H9 (cell line): ENCODE measurements around the gene ADGRD1. TPM values are rescaled to one million over a fixed set of nuclear protein-coding genes. Genes with fewer than 3 reads are reported as not detected.

Experiments used
- DNase-seq: peaks from one replicate; pipeline ENCODE4 v3.0.0-alpha.2; 2017
- H2AFZ ChIP-seq: one replicate; pipeline ENCODE4 v1.6.1; 2013; ENCODE audit warnings: mild to moderate bottlenecking, low read length, control low read depth, moderate library complexity
- H2AK5ac ChIP-seq: 2 replicates; pipeline ENCODE4 v1.6.1; 2013; ENCODE audit warnings: low read length, control low read depth, mixed read lengths; ENCODE audit not compliant: insufficient read length
- H2BK120ac ChIP-seq: one replicate; pipeline ENCODE4 v1.6.1; 2013; ENCODE audit warnings: low read depth, mild to moderate bottlenecking, low read length, control low read depth, inconsistent platforms; ENCODE audit not compliant: poor library complexity, severe bottlenecking
- H2BK12ac ChIP-seq: 2 replicates; pipeline ENCODE4 v1.6.1; 2013; ENCODE audit warnings: low read length, control low read depth, mixed read lengths, low read depth; ENCODE audit not compliant: insufficient read length
- H2BK15ac ChIP-seq: 2 replicates; pipeline ENCODE4 v1.6.1; 2013; ENCODE audit warnings: low read depth, low read length, control low read depth
- H2BK20ac ChIP-seq: one replicate; pipeline ENCODE4 v1.6.1; 2013; ENCODE audit warnings: low read depth, mild to moderate bottlenecking, low read length, control low read depth, inconsistent platforms; ENCODE audit not compliant: poor library complexity, severe bottlenecking
- H2BK5ac ChIP-seq: 2 replicates; pipeline ENCODE4 v1.6.1; 2013; ENCODE audit warnings: low read length, control low read depth, mixed read lengths; ENCODE audit not compliant: insufficient read length
- H3K14ac ChIP-seq: 2 replicates; pipeline ENCODE4 v1.6.1; 2013; ENCODE audit warnings: low read length, control low read depth; ENCODE audit not compliant: insufficient read depth
- H3K18ac ChIP-seq: 2 replicates; pipeline ENCODE4 v1.6.1; 2013; ENCODE audit warnings: low read depth, mild to moderate bottlenecking, mixed read lengths, low read length, control low read depth; ENCODE audit not compliant: insufficient read length
- H3K23ac ChIP-seq: 2 replicates; pipeline ENCODE4 v1.6.1; 2013; ENCODE audit warnings: low read length, control low read depth, mixed read lengths, low read depth; ENCODE audit not compliant: insufficient read length
- H3K23me2 ChIP-seq: 2 replicates; pipeline ENCODE4 v1.6.1; 2013; ENCODE audit warnings: low read depth, mild to moderate bottlenecking, mixed read lengths, low read length, control low read depth; ENCODE audit not compliant: insufficient read length, poor library complexity, severe bottlenecking
- H3K27ac ChIP-seq: 2 replicates; pipeline ENCODE4 v1.5.1; 2013; ENCODE audit warnings: low read length, control low read depth, mixed read lengths, low read depth; ENCODE audit not compliant: insufficient read length
- H3K27me3 ChIP-seq: 2 replicates; pipeline ENCODE4 v1.6.1; 2013; ENCODE audit warnings: low read length, control low read depth, inconsistent platforms; ENCODE audit not compliant: insufficient read depth
- H3K4ac ChIP-seq: 2 replicates; pipeline ENCODE4 v1.6.1; 2013; ENCODE audit warnings: low read depth, mild to moderate bottlenecking, control low read depth, inconsistent platforms, low read length, moderate library complexity
- H3K4me1 ChIP-seq: 2 replicates; pipeline ENCODE4 v1.6.1; 2013; ENCODE audit warnings: low read length, control low read depth, inconsistent platforms; ENCODE audit not compliant: insufficient read depth
- H3K4me2 ChIP-seq: 2 replicates; pipeline ENCODE4 v1.6.1; 2013; ENCODE audit warnings: low read length, control low read depth, mixed read lengths; ENCODE audit not compliant: insufficient read length, insufficient read depth
- H3K56ac ChIP-seq: 2 replicates; pipeline ENCODE4 v1.6.1; 2013; ENCODE audit warnings: low read depth, mild to moderate bottlenecking, mixed read lengths, low read length, control low read depth; ENCODE audit not compliant: insufficient read length
- H3K79me1 ChIP-seq: 2 replicates; pipeline ENCODE4 v1.6.1; 2013; ENCODE audit warnings: low read depth, mild to moderate bottlenecking, moderate library complexity, low read length, control low read depth, inconsistent platforms; ENCODE audit not compliant: insufficient read depth, poor library complexity, severe bottlenecking
- H3K79me2 ChIP-seq: 2 replicates; pipeline ENCODE4 v1.6.1; 2013; ENCODE audit warnings: low read length, control low read depth, inconsistent platforms; ENCODE audit not compliant: insufficient read depth
- H3K9ac ChIP-seq: 2 replicates; pipeline ENCODE4 v1.6.1; 2013; ENCODE audit warnings: low read length, control low read depth, mixed read lengths; ENCODE audit not compliant: insufficient read length; ENCODE audit errors: extremely low read depth
- H3K9me3 ChIP-seq: one replicate; pipeline ENCODE4 v1.6.1; 2013; ENCODE audit warnings: low read depth, low read length, inconsistent platforms; ENCODE audit not compliant: control insufficient read depth
- H3T11ph ChIP-seq: one replicate; pipeline ENCODE4 v1.6.1; 2013; ENCODE audit warnings: mild to moderate bottlenecking, low read length, control low read depth, inconsistent platforms
- H4K20me1 ChIP-seq: one replicate; pipeline ENCODE4 v1.6.1; 2013; ENCODE audit not compliant: control insufficient read depth, insufficient read length, insufficient read depth
- H4K5ac ChIP-seq: 2 replicates; pipeline ENCODE4 v1.6.1; 2013; ENCODE audit warnings: low read depth, mild to moderate bottlenecking, mixed read lengths, low read length, control low read depth; ENCODE audit not compliant: insufficient read length
- H4K8ac ChIP-seq: replicated peaks from 2 replicates; pipeline ENCODE4 v1.6.1; 2013; ENCODE audit warnings: low read length, control low read depth, mixed read lengths, low read depth; ENCODE audit not compliant: insufficient read length
- H4K91ac ChIP-seq: 2 replicates; pipeline ENCODE4 v1.6.1; 2013; ENCODE audit warnings: low read depth, mild to moderate bottlenecking, moderate library complexity, mixed read lengths, low read length, control low read depth; ENCODE audit not compliant: insufficient read length
- H3K27ac Mint-ChIP-seq, 3 experiments: 2 replicates in 2 of 3; 3 replicates in 1 of 3; pipeline ENCODE4 v1.8.0; 2020 to 2021; ENCODE audit warnings: mixed read lengths in 3 of 3, mild to moderate bottlenecking in 1 of 3, moderate library complexity in 1 of 3
- H3K27me3 Mint-ChIP-seq: 2 replicates; pipeline ENCODE4 v1.8.0; 2021; ENCODE audit warnings: low read depth, mild to moderate bottlenecking, moderate library complexity, mixed read lengths
- H3K36me3 Mint-ChIP-seq, 3 experiments: 2 replicates in 2 of 3; 3 replicates in 1 of 3; pipeline ENCODE4 v1.8.0; 2020 to 2021; ENCODE audit warnings: low read depth in 3 of 3, mixed read lengths in 3 of 3; ENCODE audit not compliant: insufficient read depth in 1 of 3
- H3K4me1 Mint-ChIP-seq, 2 experiments: 2 replicates each; pipeline ENCODE4 v1.8.0; 2020; ENCODE audit warnings: mixed read lengths in 2 of 2
- H3K4me3 Mint-ChIP-seq, 2 experiments: 2 replicates in 1 of 2; 3 replicates in 1 of 2; pipeline ENCODE4 v1.8.0; 2020 to 2021; ENCODE audit warnings: mild to moderate bottlenecking in 2 of 2, mixed read lengths in 2 of 2, moderate library complexity in 1 of 2
- H3K9me3 Mint-ChIP-seq, 2 experiments: 2 replicates in 1 of 2; 3 replicates in 1 of 2; pipeline ENCODE4 v1.8.0; 2020; ENCODE audit warnings: mild to moderate bottlenecking in 2 of 2, mixed read lengths in 2 of 2, moderate library complexity in 1 of 2
- WGBS: extraction: QIAGEN DNeasy Blood & Tissue Kit; methylation state at CpG from one replicate; pipeline ENCODE4 v1.1.7; 2013; ENCODE audit warnings: missing lambda C conversion rate, low lambda C conversion rate, mixed read lengths; ENCODE audit not compliant: insufficient read length; ENCODE audit errors: extremely low coverage; 5-methylcytosine and 5-hydroxymethylcytosine counted together
- total RNA-seq: library from RNA; stranded (reverse); gene quantifications from 2 replicates; pipeline ENCODE4 v1.2.1, GENCODE V29; 2021
- TF ChIP-seq, protein P1 (sequence below): fragments of 200-600 bp; sonication (generic); conservative IDR thresholded peaks from 3 replicates; pipeline ENCODE4 v1.8.0; 2021; ENCODE audit warnings: antibody characterized with exemption, mild to moderate bottlenecking

ADGRD1 gene
- total RNA-seq, 1 experiment from 2014 or later = 0.52 TPM

DNA sequence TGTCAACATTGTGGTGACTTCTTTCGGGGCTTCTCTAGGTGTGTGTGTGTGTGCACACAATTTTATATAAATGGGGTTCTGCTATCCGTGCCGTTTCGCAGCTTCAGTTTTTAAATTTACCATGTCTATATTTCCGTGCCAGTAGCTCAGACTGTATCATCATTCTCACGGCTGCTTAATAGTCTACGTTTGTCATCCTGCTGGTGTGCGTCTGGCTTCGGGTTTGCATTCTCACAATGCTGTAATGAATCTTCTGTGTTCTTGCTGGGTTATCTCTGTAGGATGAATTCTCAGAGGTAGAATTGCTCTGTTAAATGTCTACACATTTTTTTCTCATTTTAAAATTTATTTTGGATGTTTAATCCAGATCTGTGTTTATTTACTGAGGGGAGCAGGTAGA is 73.6 kb downstream of the ADGRD1 start:
- no peak for DNase-seq
- no CpG with 5 or more reads among the region's 9 CpGs for WGBS
- Histone ChIP-seq H3K9ac (no peak overlapping the region), H3K23me2 (no peaks in the 10 kb centered on the region), H3K79me2 (no peaks in the 10 kb centered on the region), H2BK20ac (no peak overlapping the region), H4K8ac (no peak overlapping the region), H2BK15ac (no peak overlapping the region), H3K79me1 (no peaks in the 10 kb centered on the region), H3K56ac (no peak overlapping the region), H3K27me3 (no peaks in the 10 kb centered on the region; the same call in 1 of the 2 replicates), H2BK120ac (no peak overlapping the region), H3K4ac (no peak overlapping the region), H3T11ph (no peak overlapping the region), H3K14ac (no peak overlapping the region), H3K4me1 (no peaks in the 10 kb centered on the region), H2AK5ac (no peak overlapping the region), H2BK12ac (no peak overlapping the region), H2BK5ac (no peak overlapping the region), H3K9me3 (no peaks in the 10 kb centered on the region), H3K27ac (no peak overlapping the region), H3K23ac (no peak overlapping the region), H3K18ac (no peak overlapping the region), H2AFZ (no peak overlapping the region), H4K91ac (no peak overlapping the region), H4K5ac (no peak overlapping the region), H4K20me1 (no peaks in the 10 kb centered on the region), H3K4me2 (no peak overlapping the region)
- Mint-ChIP-seq H3K4me3 (no peak overlapping the region), H3K27ac (no peak overlapping the region), H3K27me3 (no peaks in the 10 kb centered on the region; the same call in 1 of the 2 replicates), H3K36me3 (no peaks in the 10 kb centered on the region), H3K9me3 (no peaks in the 10 kb centered on the region), H3K4me1 (0 out of 4 replicates have a peak, but pooled peaks cover 0 to 3% of the 10 kb centered on the region in 2 experiments)
- TF ChIP-seq, protein P1, sequence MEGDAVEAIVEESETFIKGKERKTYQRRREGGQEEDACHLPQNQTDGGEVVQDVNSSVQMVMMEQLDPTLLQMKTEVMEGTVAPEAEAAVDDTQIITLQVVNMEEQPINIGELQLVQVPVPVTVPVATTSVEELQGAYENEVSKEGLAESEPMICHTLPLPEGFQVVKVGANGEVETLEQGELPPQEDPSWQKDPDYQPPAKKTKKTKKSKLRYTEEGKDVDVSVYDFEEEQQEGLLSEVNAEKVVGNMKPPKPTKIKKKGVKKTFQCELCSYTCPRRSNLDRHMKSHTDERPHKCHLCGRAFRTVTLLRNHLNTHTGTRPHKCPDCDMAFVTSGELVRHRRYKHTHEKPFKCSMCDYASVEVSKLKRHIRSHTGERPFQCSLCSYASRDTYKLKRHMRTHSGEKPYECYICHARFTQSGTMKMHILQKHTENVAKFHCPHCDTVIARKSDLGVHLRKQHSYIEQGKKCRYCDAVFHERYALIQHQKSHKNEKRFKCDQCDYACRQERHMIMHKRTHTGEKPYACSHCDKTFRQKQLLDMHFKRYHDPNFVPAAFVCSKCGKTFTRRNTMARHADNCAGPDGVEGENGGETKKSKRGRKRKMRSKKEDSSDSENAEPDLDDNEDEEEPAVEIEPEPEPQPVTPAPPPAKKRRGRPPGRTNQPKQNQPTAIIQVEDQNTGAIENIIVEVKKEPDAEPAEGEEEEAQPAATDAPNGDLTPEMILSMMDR = no peak
